Measurements from ENCODE around the gene STARD3NL. TPM values are rescaled to one million over a fixed set of nuclear protein-coding genes. Genes with fewer than 3 reads are reported as not detected.
"Not testable (repeated sequence)": the region's sequence is repeated elsewhere in the genome, so short reads cannot be mapped to it uniquely, and the experiment has no call there.

Gene STARD3NL
- 27.3 TPM for total RNA-seq

DNA sequence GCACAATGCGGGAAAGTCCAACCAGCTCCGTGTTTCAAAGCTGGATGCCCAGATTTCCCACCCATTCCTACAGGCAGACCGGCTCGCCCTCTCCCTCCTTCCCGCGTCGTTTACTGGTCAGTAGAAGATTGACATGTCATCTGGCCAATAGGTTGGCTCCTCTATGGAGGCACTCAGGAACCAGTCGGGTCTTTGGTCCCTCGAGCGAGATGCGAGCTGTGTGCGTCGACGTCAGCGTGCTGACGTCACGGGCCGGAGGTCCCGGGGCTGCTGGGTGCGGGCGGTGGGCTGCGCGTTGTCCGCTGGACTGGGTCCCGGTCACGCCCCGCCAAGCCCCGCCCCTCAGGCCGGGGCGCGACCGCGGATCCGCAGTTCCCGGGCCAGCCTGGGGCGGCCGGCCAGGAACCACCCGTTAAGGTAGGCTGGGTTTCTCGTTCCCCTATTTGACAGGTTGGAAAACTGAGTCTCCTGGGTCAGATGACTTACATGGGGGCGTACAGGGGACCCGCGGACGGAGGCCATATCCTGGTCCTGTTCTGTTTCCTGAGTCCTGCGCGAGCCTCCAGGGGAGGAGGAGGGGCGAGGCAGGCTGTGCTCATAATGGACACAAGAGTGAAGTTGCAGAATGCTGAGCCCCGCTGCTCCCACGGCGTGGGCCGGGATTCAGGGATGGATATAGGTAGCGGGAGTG is at the start of gene STARD3NL:
Gene STARD3NL, plus strand, starts transcription at position 242 of the 691 bp plus-strand sequence. CDS start 29,260 bp downstream, outside the sequence.
- peak; percentile 99 for DNase-seq (ENCODE audit: low spot score)

DNA sequence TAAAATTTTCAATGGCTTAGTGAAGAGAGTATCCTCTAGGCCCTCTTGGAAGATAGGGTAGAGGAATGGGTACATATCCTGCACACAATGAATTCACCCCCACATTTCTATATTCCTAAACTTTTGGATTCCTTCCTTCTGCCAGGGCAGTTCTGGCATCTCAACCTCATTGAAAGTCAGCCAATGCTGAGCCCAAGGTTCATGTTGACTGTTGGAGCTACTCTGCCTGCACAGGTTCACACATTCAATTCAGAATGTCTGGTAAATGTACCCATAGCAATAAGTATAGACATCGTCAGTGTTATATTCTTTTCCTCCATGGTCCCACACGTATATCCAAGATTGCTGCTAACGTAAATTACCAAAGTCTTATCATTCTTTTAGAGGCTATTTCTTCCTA is 48.9 kb upstream of the STARD3NL start:
- no peak for DNase-seq (ENCODE audit: low spot score)

DNA sequence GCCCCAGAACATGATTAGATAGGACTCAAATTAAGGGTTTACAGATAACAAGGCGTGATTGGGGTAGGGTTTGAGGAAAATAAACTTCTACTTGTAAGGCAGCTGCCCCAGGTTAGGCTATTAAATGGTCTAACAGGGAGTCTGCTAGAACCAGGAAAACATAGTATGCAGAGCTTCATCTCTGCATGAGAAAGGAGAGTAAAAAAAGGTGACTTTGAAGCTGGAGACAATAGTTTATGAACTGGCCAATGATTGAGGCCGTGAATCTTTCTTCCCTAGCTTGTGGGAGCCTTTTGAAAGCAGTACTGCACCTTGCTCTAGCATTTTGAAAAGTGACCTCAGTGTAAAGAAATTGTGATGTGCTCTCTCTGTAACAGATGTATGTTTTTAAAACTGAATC is 48.5 kb upstream of the STARD3NL start:
- no peak for DNase-seq (ENCODE audit: low spot score)

DNA sequence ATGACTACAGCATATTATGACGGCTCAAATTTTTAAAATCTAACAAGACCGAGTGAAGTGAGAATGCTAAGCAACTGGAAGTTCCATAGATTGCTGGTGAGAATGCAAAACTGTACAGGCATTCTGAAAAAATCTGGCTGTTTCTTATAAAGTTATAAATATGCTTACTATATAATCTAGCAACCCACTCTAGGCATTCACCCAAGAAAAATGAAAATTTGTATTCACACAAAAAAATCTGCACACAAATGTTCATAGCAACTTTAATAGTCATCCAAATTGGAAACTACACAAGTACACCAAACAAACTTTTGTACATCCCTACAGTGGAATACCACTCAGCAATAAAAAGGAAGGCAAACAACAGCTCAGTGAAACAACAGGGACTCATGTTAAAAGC is 39.9 kb upstream of the STARD3NL start:
- no peak for DNase-seq (ENCODE audit: low spot score)

GRCh38 chr7:38141187-38141586 is 36.9 kb upstream of the STARD3NL start:
- no peak for DNase-seq (ENCODE audit: low spot score)

GRCh38 chr7:38142736-38143135 is 35.3 kb upstream of the STARD3NL start:
- DNase-seq (ENCODE audit: low spot score) = no peak

- no peak for DNase-seq (ENCODE audit: low spot score)
Measured at GRCh38 chr7:38147005-38147404, 31.0 kb upstream of the STARD3NL start.

- DNase-seq (ENCODE audit: low spot score) = no peak
Measured at GRCh38 chr7:38151556-38151955, 26.5 kb upstream of the STARD3NL start.

- no peak for DNase-seq (ENCODE audit: low spot score)
Measured at GRCh38 chr7:38153515-38153914, 24.5 kb upstream of the STARD3NL start.

DNA sequence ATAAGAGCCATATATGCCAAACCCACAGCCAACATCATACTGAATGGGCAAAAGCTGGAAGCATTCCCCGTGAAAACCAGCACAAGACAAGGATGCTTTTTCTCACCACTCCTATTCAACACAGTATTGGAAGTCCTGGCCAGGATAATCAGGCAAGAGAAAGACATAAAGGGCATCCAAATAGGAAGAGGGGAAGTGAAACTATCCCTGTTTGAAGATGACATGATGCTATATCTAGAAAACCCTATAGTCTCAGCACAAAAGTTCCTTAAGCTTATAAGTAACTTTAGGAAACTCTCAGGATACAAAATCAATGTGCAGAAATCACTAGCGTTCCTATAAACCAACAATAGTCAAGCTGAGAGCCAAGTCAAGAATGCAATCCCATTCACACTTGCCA is 23.8 kb upstream of the STARD3NL start:
- no peak for DNase-seq (ENCODE audit: low spot score)

GRCh38 chr7:38160003-38160571 is 18.0 kb upstream of the STARD3NL start:
- DNase-seq (ENCODE audit: low spot score) = no peak

DNA sequence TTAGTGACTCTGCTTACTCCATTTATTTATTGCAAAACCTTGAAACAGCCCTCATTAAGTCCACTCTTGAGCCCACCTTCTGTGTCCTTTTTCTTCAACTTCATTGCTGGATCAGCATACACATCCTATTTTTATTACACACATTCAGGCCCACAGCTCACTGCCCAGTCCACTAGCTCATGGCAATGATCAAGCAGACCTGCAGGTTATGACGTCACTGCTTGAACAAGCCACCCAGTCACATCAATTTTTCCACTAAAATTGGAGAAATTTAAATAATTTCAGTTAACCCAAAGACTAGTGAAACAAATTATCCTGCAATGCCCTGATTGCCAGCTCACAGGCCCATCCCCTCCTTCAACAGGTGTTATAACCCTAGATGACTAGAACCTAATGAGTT is 16.0 kb upstream of the STARD3NL start:
- DNase-seq (ENCODE audit: low spot score) = no peak

DNA sequence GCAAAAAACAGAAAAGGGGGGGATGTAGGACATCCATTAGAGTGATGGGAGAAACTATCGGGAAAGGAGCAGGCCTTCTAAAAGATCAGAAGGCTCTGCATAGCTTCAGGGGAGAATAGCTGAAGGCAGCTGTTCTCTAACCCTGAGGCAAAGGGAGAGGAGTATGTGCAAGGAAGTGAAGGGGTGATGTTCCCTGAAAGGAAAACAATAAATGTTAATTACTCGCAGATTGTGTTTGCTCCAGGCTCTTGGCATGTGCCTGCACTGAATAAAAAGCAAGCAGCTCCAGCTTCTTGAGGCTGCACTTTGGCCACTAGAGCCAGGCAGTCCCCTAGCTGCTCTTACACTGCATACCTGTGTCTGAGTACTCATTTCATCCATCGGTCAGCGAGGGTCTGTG is 14.4 kb upstream of the STARD3NL start:
- no peak for DNase-seq (ENCODE audit: low spot score)

DNA sequence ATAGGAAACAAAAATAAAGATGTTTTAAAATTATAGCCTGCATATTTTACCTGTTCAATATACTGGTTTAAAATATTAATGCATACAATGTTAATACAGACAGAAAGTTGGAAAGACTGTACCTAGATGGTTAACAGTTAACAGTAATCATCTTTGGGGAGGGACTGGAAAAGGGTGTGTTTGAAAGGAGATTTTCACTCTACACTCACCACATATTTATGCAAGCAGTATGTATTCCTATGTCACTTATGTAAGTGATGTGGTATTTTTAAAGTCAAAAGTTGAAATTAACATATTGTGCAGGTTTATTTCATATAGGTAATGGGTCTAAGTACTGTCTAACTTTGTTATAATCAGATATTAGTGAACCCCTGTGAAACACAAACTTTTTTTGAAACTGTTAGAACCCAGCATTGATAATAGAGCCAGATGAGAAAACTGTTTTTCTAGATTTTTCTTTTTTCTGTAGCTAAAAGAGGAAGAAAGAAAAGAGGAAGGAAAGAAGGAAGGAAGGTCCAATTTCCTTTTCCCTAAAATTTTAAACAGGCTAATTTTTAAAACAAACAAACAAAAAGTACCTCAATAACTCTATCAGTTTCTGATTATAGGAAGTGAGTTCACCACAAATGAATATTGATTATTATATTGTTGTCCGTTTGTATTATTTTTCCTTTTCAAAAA is 9.0 kb upstream of the STARD3NL start:
- DNase-seq (ENCODE audit: low spot score) = no peak

- no peak for DNase-seq (ENCODE audit: low spot score)
Measured at GRCh38 chr7:38169847-38170246, 8.2 kb upstream of the STARD3NL start.

DNA sequence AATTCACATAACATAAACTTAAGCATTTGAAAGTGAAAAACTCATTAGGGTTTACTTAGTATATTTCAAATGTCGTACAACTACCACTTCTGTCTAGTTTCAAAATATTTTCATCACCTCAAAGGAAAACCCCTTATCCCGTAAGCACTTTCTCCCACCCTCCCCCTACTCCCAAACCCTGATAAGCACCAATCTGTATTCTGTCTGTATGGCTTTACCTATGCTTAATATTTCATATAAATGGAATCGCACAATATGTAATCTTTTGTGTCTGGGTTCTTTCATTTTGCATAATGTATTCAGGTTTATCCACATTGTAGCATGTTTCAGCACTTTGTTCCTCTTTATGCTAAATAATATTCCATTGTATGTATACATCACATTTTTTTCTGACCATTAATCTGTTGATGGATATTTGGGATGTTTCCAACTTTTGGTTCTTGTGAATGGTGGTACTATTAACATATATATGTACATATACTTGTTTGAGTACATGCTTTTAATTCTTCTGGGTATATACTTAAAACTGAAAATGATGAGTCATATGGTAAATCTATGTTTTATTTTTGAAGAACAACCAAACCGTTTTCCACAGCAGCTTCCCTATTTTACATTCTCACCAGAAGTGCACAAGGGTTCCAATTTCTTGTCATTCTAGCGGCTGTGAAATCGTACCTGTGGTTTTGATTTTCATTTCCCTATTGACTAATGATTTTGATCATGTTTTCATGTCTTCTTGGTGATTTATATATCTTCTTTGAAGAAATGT is 6.2 kb upstream of the STARD3NL start:
- DNase-seq (ENCODE audit: low spot score) = no peak

DNA sequence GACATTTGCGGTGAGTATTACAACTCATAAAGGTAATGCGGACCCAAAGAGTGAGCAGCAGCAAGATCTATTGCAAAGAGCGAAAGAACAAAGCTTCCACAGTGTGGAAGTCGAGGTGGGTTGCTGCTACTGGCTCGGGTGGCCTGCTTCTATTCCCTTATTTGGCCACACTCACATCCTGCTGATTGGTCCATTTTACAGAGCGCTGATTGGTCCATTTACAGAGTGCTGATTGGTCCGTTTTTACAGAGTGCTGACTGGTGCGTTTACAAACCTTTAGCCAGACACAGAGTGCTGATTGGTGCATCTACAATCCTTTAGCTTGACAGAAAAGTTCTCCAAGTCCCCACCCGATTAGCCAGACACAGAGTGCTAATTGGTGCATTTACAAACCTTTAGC is 2.5 kb upstream of the STARD3NL start:
- not testable (repeated sequence) for DNase-seq (ENCODE audit: low spot score)

DNA sequence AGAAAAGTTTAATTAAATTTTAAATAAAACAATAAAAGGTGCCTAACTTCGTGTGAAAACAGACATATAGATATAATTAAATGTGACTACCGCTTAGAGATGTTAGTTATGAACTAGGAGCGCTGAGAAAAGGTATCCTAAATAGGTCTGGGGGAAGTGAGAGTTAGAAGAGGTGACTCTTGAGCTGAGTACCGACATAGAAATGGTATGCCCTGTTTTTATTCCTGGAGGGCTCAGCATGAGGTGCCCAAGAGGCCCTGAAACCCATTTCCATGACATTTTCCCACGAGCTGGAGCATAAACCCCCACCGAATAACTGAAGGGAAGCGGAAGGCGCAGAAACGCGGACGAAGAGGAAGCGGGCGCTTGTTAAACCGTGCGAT is 433 bp upstream of the STARD3NL start:
- DNase-seq (ENCODE audit: low spot score) = no peak

DNA sequence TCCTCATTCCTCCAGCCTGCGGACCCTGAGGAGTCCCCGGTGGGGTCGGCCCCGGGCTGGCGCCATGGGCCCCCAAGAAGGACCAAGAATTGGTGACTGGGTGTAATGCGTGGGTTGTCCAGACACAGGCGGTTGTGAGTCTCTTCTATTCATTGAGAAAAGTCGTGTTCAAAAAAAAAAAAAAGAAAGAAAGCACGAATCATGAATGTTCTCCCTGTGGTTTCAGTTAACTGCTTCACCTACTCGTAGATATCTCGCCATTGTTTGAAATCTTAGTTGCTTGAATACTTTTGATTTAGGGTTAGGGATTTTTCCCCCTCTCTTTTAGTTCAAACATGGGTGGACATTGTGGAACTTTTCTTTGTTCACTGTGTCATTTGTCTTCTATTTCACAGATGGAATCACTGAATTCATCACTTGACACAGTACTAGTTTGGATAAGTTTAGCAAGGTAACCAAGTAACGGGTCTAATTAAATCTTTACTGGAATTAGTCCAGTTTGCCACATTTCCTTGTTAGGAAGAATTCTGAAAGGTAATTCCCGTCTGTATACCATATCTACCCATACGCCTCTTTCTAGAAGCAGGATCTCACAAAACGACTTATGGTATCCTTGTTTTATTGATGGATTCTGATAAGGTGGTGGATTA is 775 bp downstream of the STARD3NL start:
- DNase-seq (ENCODE audit: low spot score) = no peak

DNA sequence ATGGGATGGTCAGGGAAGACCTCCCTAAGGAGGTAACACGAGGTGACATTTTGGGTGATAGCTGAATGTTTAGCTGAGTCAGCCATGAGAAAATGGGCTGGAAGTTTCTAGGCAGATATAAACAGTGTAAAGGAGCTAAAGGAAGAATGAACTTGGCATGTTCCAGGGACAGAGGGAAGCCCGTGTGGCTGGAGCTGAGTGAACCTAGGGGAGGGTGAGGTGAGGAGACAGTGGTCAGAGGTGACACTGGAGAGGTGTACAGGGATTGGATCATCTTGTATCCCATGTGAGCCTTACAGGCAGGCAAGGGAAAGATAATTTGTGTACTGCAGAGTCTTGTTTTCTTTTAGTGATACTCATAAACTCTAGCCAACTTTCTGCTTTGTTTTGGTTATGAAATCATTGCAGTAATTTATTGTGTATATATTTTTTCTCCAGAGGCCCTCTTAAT is 1.8 kb downstream of the STARD3NL start:
- DNase-seq (ENCODE audit: low spot score) = no peak

DNA sequence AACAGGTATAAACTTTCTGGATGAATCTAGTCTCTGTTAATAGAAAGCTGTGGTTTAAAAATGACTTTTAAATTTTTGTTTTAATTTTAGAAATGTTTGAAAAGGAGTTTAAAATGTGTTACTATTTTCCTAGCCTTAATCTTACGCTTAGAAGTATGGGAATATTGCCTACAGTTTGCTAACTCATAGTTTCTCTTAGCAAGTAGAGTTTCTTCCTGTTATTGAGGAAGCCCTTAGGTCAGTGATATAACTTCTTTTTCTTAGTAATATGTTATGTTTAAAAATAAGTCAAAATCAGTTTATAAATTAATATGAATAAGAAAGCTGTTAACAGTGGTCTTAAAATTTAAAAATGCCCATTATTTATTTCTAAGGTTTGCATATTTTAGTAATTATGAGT is 3.1 kb downstream of the STARD3NL start:
- no peak for DNase-seq (ENCODE audit: low spot score)

DNA sequence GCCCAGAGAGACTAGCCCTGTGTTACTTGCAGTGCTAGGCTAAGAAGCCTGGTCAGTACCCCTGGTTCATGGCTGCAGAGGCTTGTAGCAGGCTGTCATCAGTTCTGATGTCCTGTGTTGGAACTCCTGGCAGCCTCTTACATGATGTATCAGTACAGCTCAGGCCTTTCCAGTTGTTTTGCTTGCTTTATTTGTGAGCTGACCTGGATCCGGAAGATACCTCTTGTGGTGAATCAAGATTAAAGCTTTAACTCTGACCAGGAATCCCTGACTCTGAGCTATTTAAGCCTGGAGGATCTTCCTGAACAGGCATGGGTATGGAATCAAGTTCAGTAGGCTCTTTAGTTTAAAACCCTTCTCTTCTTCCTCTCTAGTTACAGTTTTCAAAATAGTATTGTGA is 4.4 kb downstream of the STARD3NL start:
- DNase-seq (ENCODE audit: low spot score) = no peak
